ENCODE measurements around the gene HAP1.
"Not testable (repeated sequence)": the region's sequence is repeated elsewhere in the genome, so short reads cannot be mapped to it uniquely, and the experiment has no call there.

The HAP1 gene

DNA sequence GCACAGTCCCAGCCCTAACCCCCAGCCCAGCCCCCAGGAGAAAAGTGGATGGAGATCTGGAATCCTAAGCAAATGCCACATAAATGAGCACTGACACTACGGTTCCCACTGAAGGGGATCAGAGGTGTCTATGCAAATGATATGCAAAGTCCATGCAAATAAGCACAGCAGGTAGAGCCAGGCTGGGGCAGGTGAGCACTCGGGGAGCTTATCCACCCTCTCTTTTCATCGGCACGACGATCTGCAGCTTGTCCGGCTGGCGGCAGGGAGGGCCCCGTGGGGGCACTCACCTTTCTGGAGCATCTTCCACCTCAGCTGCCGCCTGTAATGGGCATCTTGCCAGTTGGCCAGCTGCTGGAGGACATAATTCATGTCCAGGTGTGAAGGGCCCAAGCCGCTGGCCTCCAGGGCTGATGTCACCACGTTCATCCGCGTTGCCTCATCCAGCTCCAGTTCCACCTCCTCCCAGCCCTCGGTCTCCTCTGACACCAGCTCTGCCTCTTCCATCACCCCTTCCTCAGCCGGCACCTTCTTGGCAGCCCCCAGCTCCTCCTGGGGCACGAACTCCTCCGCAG, 9.9 kb downstream of the HAP1 start:
- peak; percentile 64 for DNase-seq

DNA sequence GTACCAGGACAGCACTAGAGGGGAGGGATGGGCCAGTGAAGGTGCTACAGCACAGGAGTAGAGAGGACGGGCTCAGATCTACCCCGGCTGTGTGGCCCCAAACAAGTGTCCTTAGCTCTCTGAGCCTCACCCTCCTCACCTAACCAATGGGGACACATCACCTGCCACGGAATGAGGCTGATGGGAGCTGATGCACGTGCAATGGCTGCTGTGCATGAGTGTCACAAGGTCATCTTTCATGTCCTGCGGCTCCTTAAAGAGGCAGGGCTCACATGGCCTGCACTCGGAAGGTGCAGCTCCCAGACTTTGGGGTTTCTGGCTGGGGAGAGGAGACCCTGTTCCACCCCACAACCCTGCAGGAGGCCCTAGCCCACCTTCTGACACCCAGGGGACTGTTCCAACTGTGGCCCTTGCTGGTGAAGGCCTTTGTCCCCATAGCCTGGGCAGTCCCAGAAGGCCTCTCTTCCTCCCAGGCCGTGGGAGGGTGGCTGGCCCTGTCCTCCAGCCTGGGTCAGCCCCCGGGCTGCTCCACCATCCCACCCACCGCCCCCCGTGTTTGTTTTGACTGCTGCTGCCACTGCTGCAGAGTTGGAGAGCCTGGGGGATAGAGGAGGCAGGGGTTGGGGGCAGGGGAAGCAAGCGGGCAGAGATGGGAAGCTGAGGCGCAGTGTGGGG, 10.5 kb downstream of the HAP1 start:
- DNase-seq = no peak

DNA sequence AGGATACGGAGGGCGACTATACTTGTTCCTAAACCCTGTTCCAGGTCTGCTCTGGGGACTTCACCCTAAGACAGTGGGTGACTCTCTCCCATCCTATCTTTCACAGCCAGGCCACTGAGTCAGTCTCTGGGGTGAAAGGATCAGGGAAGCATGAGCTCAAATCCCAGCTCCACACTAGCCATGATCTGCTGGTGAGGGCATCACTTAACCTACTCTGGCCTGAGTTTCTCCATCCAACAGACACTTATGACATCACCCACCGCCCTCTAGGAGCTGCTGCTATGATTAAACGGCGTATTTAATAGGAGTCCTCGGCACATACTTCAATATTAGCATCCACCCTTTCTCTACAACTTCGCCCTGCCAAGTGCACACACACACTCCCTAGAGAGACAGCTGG, 12.2 kb downstream of the HAP1 start:
- DNase-seq = no peak

DNA sequence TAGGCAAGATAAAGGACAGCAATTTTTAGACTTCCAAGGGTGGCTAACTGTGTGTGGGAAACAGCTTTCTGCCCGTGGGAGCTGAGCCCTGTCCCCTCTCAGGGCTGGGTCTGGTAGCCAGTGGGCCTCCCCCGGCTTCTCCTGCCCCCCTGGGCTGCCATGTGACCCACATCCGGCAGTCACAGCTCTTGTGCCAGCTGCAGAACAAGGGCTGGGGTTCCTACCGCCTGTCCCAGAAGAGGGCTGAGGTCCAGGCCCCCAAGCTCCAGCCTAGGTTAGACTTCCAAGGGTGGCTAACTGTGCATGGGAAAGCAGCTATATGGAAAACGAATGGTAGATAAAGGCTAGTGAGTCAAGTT, 16.2 kb downstream of the HAP1 start:
- DNase-seq = no peak

DNA sequence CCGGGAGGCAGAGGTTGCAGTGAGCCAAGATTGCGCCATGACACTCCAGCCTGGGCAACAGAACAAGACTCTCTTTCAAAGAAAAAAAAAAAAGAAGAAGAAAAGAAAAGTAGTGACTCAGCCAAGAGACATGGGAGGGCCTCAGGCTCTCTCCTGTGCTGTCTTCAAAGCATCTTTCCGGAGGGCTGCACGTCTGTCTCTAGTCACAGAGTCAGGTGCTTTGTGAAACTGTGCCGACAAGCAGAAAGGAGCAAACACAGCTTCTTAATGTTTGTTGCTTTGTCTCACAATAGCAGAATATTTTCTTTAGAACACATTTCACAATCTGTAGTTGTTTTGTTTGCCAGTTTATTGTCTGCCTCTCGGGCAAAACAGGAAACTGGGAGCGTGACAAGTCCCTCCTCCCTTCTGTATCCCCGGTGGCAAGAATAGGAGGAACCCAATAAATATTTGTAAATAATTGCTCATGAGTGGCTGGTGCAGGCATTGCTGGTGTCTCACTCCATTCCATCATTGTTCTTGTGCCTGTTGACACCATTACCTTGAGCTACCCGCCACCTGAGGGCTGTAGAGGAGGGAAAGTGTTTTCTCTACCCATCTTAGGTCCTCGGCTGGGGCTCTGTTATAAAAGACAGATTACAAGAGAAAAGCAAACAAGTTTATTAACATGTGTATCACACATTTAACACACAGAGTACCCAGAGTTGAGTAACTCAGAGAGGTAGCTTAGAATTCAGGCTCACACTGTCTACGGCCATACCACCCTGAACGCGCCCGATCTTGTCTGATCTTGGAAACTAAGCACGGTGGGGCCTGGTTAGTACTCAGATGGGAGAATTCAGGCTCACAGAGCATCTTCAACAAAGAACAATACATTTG, 16.8 kb downstream of the HAP1 start:
- DNase-seq = no peak

DNA sequence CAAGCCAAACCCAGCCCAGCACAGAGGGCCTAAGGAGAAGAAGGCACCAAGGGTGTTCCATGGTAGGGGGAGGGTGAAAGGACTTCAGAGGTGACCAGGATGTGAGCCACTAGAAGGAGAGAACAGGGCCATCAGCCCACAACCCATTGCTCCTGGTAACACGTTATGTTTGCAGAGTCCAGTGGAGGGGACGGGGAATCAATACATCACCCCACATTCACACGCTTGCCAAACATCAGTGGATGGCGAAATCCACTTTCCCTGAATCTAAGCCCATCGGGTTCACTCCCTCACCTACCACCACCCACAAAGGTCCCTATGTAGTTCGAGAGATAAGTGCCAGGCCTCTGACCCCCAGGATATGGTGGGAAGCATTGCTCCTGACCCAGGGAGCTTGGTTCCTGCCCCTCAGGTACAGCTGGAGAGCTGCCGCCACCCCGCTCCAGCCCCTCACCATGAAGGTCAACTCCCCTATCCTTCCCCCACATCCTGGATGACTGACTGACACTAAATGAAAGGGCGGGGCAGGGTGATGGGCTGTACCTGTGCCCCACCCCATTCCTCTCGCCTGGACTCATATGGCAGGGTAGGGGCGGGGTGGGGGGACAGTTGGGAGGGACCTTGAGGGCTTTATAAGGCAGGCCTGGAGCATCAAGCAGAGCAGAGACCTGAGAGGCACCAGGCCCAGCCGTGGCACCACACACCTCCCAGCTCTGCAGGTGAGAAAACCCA, 22.6 kb downstream of the HAP1 start, which contains the start of gene GAST:
GAST (plus strand) TSS at position 663 of the 732 bp plus-strand sequence. CDS start 3,106 bp downstream, outside the sequence.
- no peak for DNase-seq

DNA sequence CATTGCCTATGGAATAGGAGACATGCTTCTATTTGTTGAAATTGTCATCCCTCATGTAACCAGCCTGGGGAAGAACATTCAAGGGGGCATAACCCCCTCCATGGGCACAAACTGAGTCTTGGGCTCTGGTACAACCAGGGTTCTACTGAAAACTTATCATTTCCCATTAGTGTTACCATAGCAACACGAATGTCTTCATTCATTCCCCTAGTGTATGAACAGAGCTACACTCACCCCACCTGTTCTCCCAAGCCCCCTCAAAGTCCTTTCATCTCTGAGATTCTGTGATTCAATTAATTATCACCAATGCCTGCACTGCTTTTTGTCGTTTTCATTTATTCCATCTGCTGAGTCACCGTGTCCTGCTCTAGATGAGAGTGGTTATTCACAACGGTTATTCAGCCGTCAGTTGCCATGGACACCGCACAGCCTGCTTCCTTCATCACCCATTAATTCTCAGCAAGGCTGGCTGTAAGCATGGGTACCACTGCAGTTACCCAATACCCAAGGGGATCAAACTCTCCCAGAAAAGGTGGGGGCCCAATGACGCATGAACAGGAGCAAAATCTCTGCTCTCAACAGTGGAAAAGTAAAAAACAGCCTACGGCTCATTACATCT, 23.9 kb downstream of the HAP1 start:
- peak; percentile 83 for DNase-seq

DNA sequence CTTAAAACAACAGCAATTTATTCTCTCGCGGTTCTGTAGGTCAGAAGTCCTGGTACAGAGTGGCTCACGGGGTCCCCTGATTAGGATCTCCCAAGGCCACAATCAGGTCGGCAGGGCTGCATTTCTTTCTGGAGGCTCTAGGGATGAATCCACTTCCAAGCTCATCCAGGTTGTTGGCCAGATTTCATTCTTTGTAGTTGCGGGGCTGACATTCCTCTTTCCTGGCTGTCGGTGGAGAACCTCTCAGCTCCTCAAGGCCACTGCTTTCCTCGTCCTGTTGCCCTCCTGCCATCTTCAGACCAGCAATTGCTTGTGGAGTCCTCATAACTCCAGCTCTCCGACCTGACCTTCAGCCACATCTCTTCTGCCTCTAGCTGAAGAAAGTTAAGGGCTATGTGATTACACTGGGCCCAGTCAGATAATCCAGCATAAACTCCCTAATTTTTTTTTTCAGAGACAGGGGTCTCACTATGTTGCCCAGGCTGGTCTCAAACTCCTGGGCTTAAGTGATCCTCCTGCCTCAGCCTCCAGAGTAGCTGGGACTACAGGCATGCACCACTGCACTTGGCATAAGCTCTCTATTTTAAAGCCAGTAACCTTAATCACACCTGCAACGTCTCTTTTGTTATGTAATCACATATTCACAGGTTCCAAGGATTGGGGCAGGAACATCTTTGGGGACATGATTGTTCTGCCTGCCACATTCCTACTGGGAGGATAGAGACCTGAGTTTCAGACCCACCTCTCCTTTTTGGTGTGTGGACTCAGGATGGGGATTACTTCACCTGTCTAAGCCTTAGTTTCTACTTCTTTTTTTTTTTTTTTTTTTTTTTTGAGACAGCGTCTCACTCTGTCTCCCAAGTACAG, 26.4 kb downstream of the HAP1 start:
- no peak for DNase-seq

DNA sequence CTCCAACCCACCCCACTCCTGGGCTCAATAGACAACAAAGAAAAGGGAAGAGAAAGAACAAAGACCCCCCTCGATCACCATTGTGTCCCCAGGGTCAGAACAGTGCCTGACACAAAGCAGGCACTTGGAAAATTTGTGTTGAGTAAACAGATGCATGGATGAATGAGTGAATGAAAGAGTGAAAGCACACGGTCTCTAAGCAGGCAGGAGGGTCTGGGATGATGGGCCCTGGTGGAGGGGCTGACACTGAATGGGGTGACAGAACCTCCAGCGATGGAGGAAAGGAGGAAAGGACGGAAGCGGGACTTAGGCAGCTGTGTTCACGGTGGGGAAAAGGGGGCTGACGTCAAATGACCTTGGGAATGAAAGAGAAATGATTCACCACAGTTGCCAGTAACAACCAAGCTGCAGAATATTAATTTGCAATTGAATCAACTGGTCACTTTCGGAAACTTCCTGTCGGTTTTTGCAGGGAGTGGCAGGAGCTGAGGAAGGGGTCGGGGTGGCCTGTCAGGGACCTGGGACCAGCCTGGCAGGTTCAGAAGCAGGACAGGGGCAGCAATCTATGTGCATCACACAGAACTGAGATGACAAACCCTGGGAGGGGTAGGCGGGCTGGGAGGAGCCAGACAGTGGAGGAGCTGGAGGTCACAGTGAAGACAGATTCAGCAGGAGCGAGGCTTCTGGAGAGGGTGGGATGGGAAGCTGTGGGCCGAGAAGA, 29.0 kb downstream of the HAP1 start:
- peak; percentile 66 for DNase-seq

DNA sequence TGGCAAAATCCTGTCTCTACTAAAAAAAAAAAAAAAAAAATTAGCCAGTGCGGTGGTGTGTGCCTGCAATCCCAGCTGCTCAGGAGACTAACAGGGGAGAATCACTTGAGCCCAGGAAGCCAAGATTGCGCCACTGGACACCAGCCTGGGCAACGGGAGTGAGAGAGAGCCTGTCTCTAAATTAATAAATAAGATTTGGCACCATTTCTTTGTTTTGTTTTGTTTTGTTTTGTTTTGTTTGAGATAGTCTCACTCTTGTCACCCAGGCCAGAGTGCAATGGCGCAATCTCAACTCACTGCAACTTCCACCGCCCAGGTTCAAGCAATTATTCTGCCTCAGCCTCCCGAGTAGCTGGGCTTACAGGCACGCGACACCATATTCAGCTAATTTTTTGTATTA, 31.7 kb downstream of the HAP1 start:
- no peak for DNase-seq

DNA sequence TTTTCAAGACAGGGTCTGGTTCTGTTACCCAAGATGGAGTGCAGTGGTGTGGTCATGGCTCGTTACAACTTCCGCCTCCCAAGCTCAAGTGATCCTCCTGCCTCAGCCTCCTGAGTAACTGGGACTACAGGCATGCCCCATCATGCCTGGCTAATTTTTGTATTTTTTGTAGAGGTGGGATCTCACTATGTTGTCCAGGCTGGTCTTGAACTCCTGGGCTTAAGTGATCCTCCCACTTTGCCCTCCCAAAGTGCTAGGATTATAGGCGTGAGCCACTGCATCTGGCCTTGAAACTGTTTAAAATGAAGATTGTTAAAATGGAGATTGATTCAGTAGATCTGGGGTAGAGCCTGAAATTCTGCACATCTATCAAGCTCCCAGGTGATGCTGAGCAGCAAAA, 33.6 kb downstream of the HAP1 start:
- not testable (repeated sequence) for DNase-seq

DNA sequence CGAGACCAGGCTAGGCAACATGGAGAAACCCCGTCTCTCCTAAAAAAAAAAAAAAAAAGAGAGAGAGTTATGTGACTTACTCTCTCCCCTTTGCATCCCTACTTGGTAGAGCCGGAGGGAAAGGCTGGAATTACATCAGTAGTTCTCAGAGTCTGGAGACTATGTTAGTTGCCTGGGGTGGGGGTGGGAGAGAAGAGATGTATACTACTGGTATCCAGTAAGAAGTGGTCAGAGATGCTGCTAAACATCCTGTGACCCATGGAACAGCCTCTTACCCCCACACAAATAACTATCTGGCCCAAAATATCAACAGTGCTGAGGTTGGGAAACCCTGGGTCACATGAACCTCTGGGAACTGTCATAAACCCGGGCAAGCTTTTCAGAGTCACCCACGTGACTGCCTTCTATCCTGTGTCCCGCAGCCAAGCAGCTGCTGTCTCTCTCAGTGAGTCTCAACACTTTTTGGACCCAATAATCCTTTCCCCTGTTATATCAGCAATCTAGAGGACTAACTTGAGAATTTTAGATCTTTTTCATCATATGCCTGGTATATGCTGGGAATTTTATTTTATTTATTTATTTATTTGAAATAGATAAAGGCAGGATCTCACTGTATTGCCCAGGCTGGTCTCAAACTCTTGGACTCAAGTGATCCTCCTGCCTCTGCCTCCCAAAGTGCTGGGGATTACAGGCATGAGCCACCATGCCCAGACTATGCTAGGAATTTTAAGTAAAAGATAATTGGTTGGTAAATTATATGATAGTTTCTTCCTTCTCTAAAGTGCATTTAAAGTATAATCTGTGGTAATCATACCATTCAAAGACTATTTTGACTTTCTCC, 37.1 kb downstream of the HAP1 start:
- DNase-seq = peak; percentile 29

DNA sequence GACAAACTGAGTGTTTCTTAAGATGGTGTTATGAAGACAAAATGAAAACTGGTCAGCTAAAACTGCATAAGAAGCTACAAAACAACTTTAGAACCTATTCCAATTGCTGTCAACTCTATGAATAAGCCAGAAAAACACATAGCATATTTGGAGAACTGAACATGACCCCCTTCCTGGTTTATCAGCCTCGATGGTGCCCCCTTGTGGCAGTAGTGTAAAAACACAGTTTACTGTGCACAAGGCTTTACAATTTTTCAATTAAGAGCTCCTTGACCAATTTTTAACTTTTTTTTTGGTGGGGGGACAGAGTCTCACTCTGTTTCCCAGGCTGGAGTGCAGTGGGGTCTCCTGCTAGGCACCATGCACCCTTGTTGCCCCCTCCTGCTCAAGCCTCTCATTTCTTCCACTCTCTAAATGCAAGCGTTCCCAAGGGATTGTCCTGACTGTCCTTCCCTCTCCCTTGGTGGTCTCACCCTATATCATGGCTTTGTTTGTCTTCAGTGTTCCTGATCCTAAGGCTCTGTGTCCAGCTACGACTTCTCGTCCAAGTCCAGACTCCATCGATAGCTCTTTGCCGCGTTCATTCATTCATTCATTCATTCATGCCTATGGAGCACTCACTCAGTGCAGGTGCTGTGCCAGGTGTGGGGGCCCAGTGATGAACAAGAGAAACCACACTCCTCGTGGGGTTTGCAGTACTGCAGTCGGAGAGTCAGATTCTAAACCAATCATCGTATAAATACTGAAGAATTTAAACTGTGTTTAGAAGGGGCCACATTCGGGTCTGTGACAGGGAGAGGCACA, 38.3 kb downstream of the HAP1 start:
- DNase-seq = peak; percentile 89

DNA sequence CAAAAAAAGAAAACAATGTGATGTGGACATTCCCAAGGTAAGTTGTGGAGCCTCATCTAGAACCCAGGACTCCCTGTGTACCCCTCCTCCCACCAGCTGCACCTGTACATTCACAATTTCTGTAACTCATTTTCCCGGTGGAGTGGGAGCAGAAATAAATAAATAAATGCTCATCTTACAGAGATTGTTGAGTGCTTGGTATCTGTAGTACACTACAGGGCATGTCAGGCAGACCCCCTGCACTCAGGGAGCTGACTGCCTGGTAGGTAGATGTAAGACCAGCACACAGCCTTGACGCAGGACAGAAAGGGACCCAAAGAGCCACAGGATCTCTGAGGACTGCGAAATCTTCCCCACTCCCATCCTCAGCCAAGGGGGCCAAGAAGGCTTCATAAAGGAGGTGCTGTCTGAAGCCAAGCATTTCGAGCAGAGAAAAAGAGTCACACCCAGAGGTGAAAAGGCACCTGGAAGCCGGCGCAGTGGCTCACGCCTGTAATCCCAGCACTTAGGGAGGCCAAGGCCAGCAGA, 39.2 kb downstream of the HAP1 start:
- peak; percentile 45 for DNase-seq

DNA sequence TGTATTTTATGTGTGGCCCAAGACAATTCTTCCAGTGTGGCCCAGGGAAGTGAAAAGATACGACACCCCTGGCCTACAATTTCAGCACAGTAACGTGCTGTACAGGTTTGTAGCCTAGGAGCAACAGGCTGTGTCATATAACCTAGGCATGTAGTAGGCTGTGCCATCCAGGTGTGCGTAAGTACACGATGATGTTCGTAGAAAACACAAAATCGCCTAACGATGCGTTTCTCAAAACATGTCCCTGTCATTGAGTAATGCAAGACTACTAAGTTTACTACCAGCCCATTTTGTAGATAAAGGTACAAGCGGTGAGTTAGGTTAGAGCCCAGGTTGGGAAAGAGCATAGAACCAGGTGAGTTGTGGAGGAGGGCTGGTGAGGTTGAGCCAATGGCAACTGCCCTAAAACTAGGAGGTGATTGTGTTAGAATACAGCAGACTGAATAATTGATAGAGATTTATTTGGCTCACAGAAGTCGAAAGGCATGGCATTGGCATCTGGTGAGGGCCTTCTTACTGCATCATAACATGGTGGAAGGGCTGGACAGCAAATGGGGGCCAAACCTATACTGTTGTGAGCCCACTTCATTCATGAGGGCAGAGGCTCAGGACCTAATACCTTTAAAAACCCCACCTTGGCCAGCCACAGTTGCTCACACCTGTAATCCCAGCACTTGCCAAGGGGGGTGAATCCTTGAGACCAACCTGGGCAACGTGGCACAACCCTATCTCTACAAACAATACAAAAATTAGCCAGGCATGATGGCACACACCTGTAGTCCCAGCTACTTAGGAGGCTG, 41.5 kb downstream of the HAP1 start:
- DNase-seq = peak; percentile 22

DNA sequence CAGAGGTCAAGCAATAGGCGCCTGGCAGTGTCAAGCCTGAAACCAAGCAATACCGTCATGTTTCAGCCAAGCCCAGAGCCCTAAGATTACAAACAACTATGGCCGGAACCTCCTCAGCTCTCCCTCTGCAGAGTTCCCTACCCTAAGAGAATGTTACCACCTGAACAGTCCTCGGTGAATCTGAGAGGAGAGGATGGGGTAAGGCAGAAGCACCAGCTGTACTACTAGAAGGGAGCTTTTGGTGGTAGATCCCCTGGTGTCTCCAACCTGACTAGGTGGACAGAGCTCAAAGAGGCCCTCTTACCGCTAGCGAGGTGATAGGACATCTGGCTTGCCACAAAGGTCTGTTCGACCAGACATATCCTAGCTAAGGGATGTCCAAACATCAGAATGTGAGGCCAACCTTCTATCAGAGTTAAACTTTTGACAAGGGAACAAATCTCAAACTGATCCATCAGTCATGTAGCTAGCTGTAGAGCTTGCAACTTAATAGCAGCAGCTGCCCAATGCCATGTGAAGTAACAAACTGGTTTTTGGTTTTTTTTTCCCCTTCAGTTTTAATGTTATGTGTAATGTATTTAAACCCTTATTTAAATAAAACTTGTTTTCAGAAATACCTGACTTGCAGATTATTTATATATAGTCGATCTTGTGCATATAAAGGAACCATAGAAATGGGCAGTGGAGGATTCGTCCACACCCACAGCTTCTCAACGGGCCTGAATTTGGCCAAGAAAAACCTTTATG, 43.2 kb downstream of the HAP1 start:
- no peak for DNase-seq

DNA sequence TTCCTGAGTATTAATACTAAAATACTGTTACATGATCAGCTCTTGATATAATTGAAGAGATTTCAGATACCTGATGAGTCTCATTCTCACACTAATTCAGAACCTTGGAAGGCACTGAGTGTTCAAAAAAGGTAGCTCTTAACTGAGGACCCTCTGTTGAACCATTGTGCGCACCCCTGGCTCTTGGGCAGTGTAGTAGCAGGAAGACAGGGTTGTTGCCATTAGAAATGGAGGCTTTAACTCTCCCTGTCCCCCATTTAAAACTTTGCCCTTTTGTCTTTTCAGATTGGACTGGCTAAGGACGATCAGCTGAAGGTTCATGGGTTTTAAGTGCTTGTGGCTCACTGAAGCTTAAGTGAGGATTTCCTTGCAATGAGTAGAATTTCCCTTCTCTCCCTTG, 43.9 kb downstream of the HAP1 start:
- DNase-seq = no peak
